OCI-LY3 (cell line): ENCODE results near the gene ZNF346.

Source experiments
- CTCF ChIP-seq: fragments of 200-600, 300-600 bp; sonication (generic); IDR thresholded peaks from 2 replicates; pipeline ENCODE4 v1.5.1; 2014; ENCODE audit warnings: antibody characterized with exemption, low read length, low read depth
- EZH2phosphoT487 ChIP-seq: fragments of 200-600 bp; shearing (Covaris generic); IDR thresholded peaks from 2 replicates; pipeline ENCODE4 v1.6.1; 2018; ENCODE audit warnings: antibody characterized with exemption, mixed run types, low read depth

- TF ChIP-seq CTCF (no peak), EZH2phosphoT487 (no peak)
Measured at GRCh38 chr5:176994460-176995121, 27.9 kb upstream of the ZNF346 start.
